ENCODE results near the gene IL17RD. TPM values are rescaled to one million over a fixed set of nuclear protein-coding genes. Genes with fewer than 3 reads are reported as not detected.

IL17RD gene
- total RNA-seq, 1 donor from 2014 or later = 1.8 TPM

GRCh38 chr3:57158813-57159738 lies 6.1 kb downstream of the IL17RD start:
- no peak for DNase-seq (ENCODE audit: low read depth, low spot score)

- DNase-seq (ENCODE audit: low read depth, low spot score) = no peak
Measured at GRCh38 chr3:57158325-57158724, 6.8 kb downstream of the IL17RD start.

- no peak for DNase-seq (ENCODE audit: low read depth, low spot score)
Measured at GRCh38 chr3:57157545-57157944, 7.6 kb downstream of the IL17RD start.

GRCh38 chr3:57155310-57155643 lies 9.9 kb downstream of the IL17RD start:
- no peak for DNase-seq (ENCODE audit: low read depth, low spot score)

GRCh38 chr3:57154470-57155309 lies 10.5 kb downstream of the IL17RD start:
- DNase-seq (ENCODE audit: low read depth, low spot score) = no peak

- DNase-seq (ENCODE audit: low read depth, low spot score) = no peak
Measured at GRCh38 chr3:57152151-57153143, 12.7 kb downstream of the IL17RD start.

GRCh38 chr3:57151749-57152148 lies 13.4 kb downstream of the IL17RD start:
- DNase-seq (ENCODE audit: low read depth, low spot score) = no peak

- DNase-seq (ENCODE audit: low read depth, low spot score) = peak; percentile 20
Measured at GRCh38 chr3:57151021-57151449, 14.1 kb downstream of the IL17RD start.

- DNase-seq (ENCODE audit: low read depth, low spot score) = no peak
Measured at GRCh38 chr3:57150113-57150581, 15.0 kb downstream of the IL17RD start.

GRCh38 chr3:57147071-57147470 lies 18.1 kb downstream of the IL17RD start:
- no peak for DNase-seq (ENCODE audit: low read depth, low spot score)

GRCh38 chr3:57145852-57146251 lies 19.3 kb downstream of the IL17RD start:
- DNase-seq (ENCODE audit: low read depth, low spot score) = no peak

GRCh38 chr3:57144952-57145351 lies 20.2 kb downstream of the IL17RD start:
- DNase-seq (ENCODE audit: low read depth, low spot score) = no peak

- DNase-seq (ENCODE audit: low read depth, low spot score) = no peak
Measured at GRCh38 chr3:57143886-57144459, 21.2 kb downstream of the IL17RD start.

GRCh38 chr3:57142411-57142723 lies 22.8 kb downstream of the IL17RD start:
- DNase-seq (ENCODE audit: low read depth, low spot score) = no peak

- no peak for DNase-seq (ENCODE audit: low read depth, low spot score)
Measured at GRCh38 chr3:57141719-57142410, 23.3 kb downstream of the IL17RD start.

- DNase-seq (ENCODE audit: low read depth, low spot score) = no peak
Measured at GRCh38 chr3:57140894-57141293, 24.3 kb downstream of the IL17RD start.

GRCh38 chr3:57135964-57136719 lies 29.0 kb downstream of the IL17RD start:
- DNase-seq (ENCODE audit: low read depth, low spot score) = no peak

- DNase-seq (ENCODE audit: low read depth, low spot score) = no peak
Measured at GRCh38 chr3:57133157-57133556, 32.0 kb downstream of the IL17RD start.

GRCh38 chr3:57132674-57133073 lies 32.5 kb downstream of the IL17RD start:
- no peak for DNase-seq (ENCODE audit: low read depth, low spot score)

- no peak for DNase-seq (ENCODE audit: low read depth, low spot score)
Measured at GRCh38 chr3:57131210-57131588, 34.0 kb downstream of the IL17RD start.

Measured in pulmonary artery endothelial cell (primary cell).